Fibroblast of lung (primary cell): ENCODE measurements around the gene SYNDIG1L.

ENCODE experiments used
- CTCF ChIP-seq, 2 donors: IDR thresholded peaks in 1 of 2; conservative IDR thresholded peaks in 1 of 2; 1 replicate in 1 of 2; 2 replicates in 1 of 2; pipeline ENCODE4 v1.5.1; 2011 to 2012; ENCODE audit warnings: low read length in 2 of 2, control low read depth in 1 of 2, inconsistent platforms in 1 of 2, low read depth in 1 of 2, mild to moderate bottlenecking in 1 of 2
- EZH2 ChIP-seq: IDR thresholded peaks from 2 replicates; pipeline ENCODE4 v1.5.1; 2012; ENCODE audit warnings: low read length, control low read depth, mild to moderate bottlenecking; ENCODE audit errors: missing control alignments

GRCh38 chr14:74368026-74368425 is 58.0 kb downstream of the SYNDIG1L start:
- TF ChIP-seq CTCF (conservative IDR thresholded peaks at IDR 0.05 in 1 of 2, IDR thresholded peaks at IDR 0.05 in 1 of 2; ENCODE audit: low read depth in 1 of 2, low read length in 2 of 2) (no peak), EZH2 (no peak)
